KMS-11 (cell line): ENCODE data around the gene MAP3K6.

Experiments used
- H2AFZ ChIP-seq: fragments of 200-600 bp; sonication (generic); 2 replicates; pipeline ENCODE4 v1.6.1; 2016; ENCODE audit warnings: antibody characterized with exemption, mixed run types, low read depth
- H3K27ac ChIP-seq: fragments of 200-600 bp; sonication (generic); 2 replicates; pipeline ENCODE4 v1.6.1; 2016; ENCODE audit warnings: mild to moderate bottlenecking, mixed run types
- H3K27me3 ChIP-seq: fragments of 200-600 bp; sonication (generic); 2 replicates; pipeline ENCODE4 v1.6.1; 2017; ENCODE audit warnings: mild to moderate bottlenecking, low read depth, mixed run types, moderate library complexity; ENCODE audit not compliant: insufficient read depth
- H3K36me3 ChIP-seq: fragments of 200-600 bp; sonication (generic); 2 replicates; pipeline ENCODE4 v1.6.1; 2017; ENCODE audit warnings: mild to moderate bottlenecking, mixed run types; ENCODE audit not compliant: insufficient read depth
- H3K4me1 ChIP-seq: fragments of 200-600 bp; sonication (generic); 2 replicates; pipeline ENCODE4 v1.6.1; 2016; ENCODE audit warnings: mild to moderate bottlenecking, low read depth, mixed run types; ENCODE audit not compliant: poor library complexity, severe bottlenecking
- H3K4me2 ChIP-seq: fragments of 200-600 bp; sonication (generic); 2 replicates; pipeline ENCODE4 v1.7.0; 2016; ENCODE audit warnings: mild to moderate bottlenecking, mixed run types
- H3K4me3 ChIP-seq: fragments of 200-600 bp; sonication (generic); IDR thresholded peaks from 2 replicates; pipeline ENCODE4 v1.6.1; 2017; ENCODE audit warnings: low read depth, low read length, mixed read lengths; ENCODE audit not compliant: insufficient read depth
- H3K79me2 ChIP-seq: fragments of 200-600 bp; sonication (generic); 2 replicates; pipeline ENCODE4 v1.6.1; 2016; ENCODE audit warnings: low read depth, mixed run types; ENCODE audit not compliant: insufficient read depth
- H3K9ac ChIP-seq: fragments of 200-600 bp; sonication (generic); 2 replicates; pipeline ENCODE4 v1.6.1; 2016; ENCODE audit warnings: mild to moderate bottlenecking, mixed run types
- H4K20me1 ChIP-seq: fragments of 200-600 bp; sonication (generic); 2 replicates; pipeline ENCODE4 v1.6.1; 2016; ENCODE audit warnings: mild to moderate bottlenecking, mixed run types; ENCODE audit not compliant: insufficient read depth
- CTCF ChIP-seq: fragments of 200-600 bp; sonication (generic); conservative IDR thresholded peaks from 2 replicates; pipeline ENCODE4 v1.6.1; 2017; ENCODE audit warnings: low read depth, mild to moderate bottlenecking, antibody characterized with exemption, low read length, moderate library complexity, mixed read lengths

The MAP3K6 gene

GRCh38 chr1:27335506-27336422 lies 31.0 kb downstream of the MAP3K6 start:
- Histone ChIP-seq H3K27ac (no peak overlapping the region), H3K4me2 (no peak overlapping the region), H3K4me3 (no peak overlapping the region), H3K79me2 (no peaks in the 10 kb centered on the region), H3K27me3 (no peaks in the 10 kb centered on the region), H3K4me1 (no peaks in the 10 kb centered on the region), H3K36me3 (no peaks in the 10 kb centered on the region), H4K20me1 (no peaks in the 10 kb centered on the region), H2AFZ (no peak overlapping the region), H3K9ac (no peak overlapping the region)
- TF ChIP-seq CTCF: no peak

GRCh38 chr1:27333717-27334279 lies 33.0 kb downstream of the MAP3K6 start:
- H3K9ac ChIP-seq: no peak overlapping the region

GRCh38 chr1:27332536-27333281 lies 34.1 kb downstream of the MAP3K6 start:
- Histone ChIP-seq H3K4me3 (no peak overlapping the region), H3K4me2 (no peak overlapping the region), H3K27me3 (no peaks in the 10 kb centered on the region), H3K27ac (no peak overlapping the region), H3K79me2 (peaks cover 18% of the 10 kb centered on the region), H2AFZ (no peak overlapping the region), H3K9ac (no peak overlapping the region), H4K20me1 (no peaks in the 10 kb centered on the region), H3K4me1 (no peaks in the 10 kb centered on the region), H3K36me3 (no peaks in the 10 kb centered on the region)
- peak; percentile 85 for TF ChIP-seq CTCF

More at GRCh38 chr1:27333717-27334279, 33.0 kb downstream of the MAP3K6 start:
- H3K79me2 ChIP-seq: peaks cover 7% of the 10 kb centered on the region; the same call in 1 of the 2 replicates
- no peaks in the 10 kb centered on the region for H3K36me3 ChIP-seq
- no peaks in the 10 kb centered on the region for H4K20me1 ChIP-seq
- no peaks in the 10 kb centered on the region for H3K27me3 ChIP-seq
- no peaks in the 10 kb centered on the region for H3K4me1 ChIP-seq
- no peak overlapping the region for H3K27ac ChIP-seq
- no peak overlapping the region for H3K4me2 ChIP-seq
- H2AFZ ChIP-seq: no peak overlapping the region
- H3K4me3 ChIP-seq: no peak overlapping the region
- no peak for TF ChIP-seq CTCF

GRCh38 chr1:27331922-27332321 lies 34.8 kb downstream of the MAP3K6 start:
- Histone ChIP-seq H4K20me1 (no peaks in the 10 kb centered on the region), H3K79me2 (peaks cover 25% of the 10 kb centered on the region), H3K4me2 (no peak overlapping the region), H3K4me3 (no peak overlapping the region), H3K4me1 (no peaks in the 10 kb centered on the region), H2AFZ (no peak overlapping the region), H3K36me3 (no peaks in the 10 kb centered on the region), H3K27me3 (no peaks in the 10 kb centered on the region), H3K9ac (no peak overlapping the region), H3K27ac (no peak overlapping the region)
- no peak for TF ChIP-seq CTCF
